Activated naive CD8-positive, alpha-beta T cell treated with anti-CD3 and anti-CD28 coated beads, Interleukin-2, amount 50 U/mL, for 24 hours (primary cell): ENCODE measurements around the gene SPRYD7.

Source experiments
- ATAC-seq: fragments of 150-1000 bp; cut with Tn5 transposase; one replicate; pipeline ENCODE4 v1.10.0; 2021
- DNase-seq: peaks from one replicate; pipeline ENCODE4 v3.0.0; 2021
- H3K27ac Mint-ChIP-seq: one replicate; pipeline ENCODE4 v1.8.0; 2021; ENCODE audit warnings: mild to moderate bottlenecking, mixed read lengths
- H3K27me3 Mint-ChIP-seq: one replicate; pipeline ENCODE4 v1.8.0; 2021; ENCODE audit warnings: mixed read lengths
- H3K36me3 Mint-ChIP-seq: one replicate; pipeline ENCODE4 v1.8.0; 2021; ENCODE audit warnings: low read depth, mixed read lengths
- H3K4me1 Mint-ChIP-seq: one replicate; pipeline ENCODE4 v1.8.0; 2021; ENCODE audit warnings: mixed read lengths
- H3K4me3 Mint-ChIP-seq: one replicate; pipeline ENCODE4 v1.8.0; 2021; ENCODE audit warnings: mild to moderate bottlenecking, moderate library complexity, mixed read lengths
- H3K9me3 Mint-ChIP-seq: one replicate; pipeline ENCODE4 v1.8.0; 2021; ENCODE audit warnings: mixed read lengths

Gene SPRYD7

DNA sequence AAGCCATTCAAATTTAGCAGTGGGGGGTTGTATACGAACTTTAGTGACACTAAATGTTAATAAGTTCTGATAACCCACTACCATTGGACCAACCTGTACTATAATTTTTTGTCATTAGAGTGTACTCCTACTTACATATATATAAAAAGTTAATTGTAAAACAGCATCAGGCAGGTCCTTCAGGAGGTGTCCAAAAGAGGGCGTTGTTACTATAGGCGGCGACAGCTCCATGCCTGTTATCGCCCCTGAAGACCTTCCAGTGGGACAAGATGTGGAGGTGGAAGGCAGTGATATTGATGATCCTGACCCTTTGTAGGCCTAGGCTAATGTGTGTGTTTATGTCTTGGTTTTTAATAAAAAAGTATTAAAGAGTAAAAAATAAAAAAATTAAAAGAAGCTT is 27.5 kb downstream of the SPRYD7 start:
- Mint-ChIP-seq H3K27ac (no peak overlapping the region), H3K36me3 (peaks cover 4% of the 10 kb centered on the region), H3K9me3 (no peaks in the 10 kb centered on the region), H3K27me3 (no peaks in the 10 kb centered on the region), H3K4me3 (no peak overlapping the region), H3K4me1 (no peaks in the 10 kb centered on the region)
- DNase-seq (no peak), ATAC-seq (no peak)

DNA sequence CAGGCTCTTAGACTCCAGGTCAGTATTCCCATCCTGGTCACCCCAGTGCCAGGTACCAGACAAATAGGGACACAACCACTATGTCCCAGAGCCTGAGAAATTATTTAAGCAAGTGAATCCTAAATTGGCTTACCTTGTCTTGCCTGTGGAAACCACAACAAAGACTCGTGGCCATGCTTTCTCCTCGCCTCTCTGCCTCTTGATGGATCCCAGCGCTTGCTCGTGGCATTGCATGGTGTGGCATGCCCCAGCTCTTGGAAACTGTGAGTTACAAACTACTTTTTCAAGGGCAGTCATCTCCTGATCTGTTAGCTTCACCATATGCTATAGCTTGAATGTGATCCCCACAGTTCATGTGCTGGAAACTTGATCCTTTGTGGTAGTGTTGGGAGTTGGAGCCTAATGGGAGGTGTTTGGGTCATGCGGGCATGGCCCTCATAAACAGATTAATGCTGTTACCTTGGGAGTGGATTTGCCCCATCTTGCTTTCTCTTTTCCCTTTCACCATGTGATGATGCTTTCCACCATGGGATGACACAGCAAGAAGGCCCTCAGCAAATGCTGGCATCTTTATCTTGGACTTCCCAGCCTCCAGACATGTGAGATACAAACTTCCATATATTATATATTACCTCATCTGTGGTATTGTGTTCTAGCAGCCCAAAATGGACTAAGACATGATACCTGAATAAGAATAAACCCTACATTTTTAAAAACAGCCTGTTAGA is 31.2 kb downstream of the SPRYD7 start:
- Mint-ChIP-seq H3K27me3 (no peaks in the 10 kb centered on the region), H3K4me1 (no peaks in the 10 kb centered on the region), H3K9me3 (no peaks in the 10 kb centered on the region), H3K36me3 (no peaks in the 10 kb centered on the region), H3K4me3 (no peak overlapping the region), H3K27ac (no peak overlapping the region)
- ATAC-seq, result no peak
- no peak for DNase-seq

DNA sequence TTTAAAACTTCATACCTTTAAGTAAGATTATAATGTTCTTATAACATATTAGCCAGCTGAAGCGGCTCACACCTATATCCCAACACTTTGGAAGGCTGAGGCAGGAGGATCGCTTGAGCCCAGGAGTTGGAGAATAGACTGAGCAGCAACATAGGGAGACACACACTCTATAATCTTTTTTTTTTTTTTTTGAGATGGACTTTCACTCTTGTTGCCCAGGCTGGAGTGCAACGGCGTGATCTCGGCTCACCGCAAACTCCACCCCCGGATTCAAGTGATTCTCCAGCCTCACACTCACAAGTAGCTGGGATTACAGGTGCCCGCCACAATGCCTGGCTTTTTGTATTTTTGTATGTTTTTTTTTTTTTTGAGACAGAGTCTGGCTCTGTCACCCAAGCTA is 37.3 kb downstream of the SPRYD7 start:
- ATAC-seq, result no peak
- H3K27me3 Mint-ChIP-seq, result no peaks in the 10 kb centered on the region
- H3K4me1 Mint-ChIP-seq, result no peaks in the 10 kb centered on the region
- H3K9me3 Mint-ChIP-seq, result no peaks in the 10 kb centered on the region
- DNase-seq, result no peak
- no peaks in the 10 kb centered on the region for H3K36me3 Mint-ChIP-seq
- no peak overlapping the region for H3K4me3 Mint-ChIP-seq
- H3K27ac Mint-ChIP-seq, result no peak overlapping the region

DNA sequence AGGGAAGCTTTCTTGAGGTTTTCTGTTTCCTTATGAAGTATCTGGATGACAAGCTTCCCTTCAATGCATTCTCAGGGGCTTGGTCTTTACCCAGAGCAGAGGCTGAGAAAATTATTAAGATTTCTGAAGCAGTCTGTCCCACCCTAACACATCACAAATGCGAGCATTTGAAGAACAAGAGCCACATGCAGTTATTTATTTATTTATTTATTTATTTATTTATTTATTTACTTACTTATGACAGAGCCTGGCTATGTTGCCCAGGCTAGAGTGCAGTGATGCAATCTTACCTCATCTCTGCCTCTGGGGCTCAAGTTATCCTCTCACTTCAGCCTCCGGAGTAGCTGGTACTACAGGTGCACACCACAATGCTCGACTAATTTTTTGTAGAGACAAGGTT is 38.4 kb downstream of the SPRYD7 start:
- no peaks in the 10 kb centered on the region for H3K9me3 Mint-ChIP-seq

GRCh38 chr13:49895826-49896225 is 40.3 kb downstream of the SPRYD7 start:
- no peaks in the 10 kb centered on the region for H3K9me3 Mint-ChIP-seq
- no peaks in the 10 kb centered on the region for H3K27me3 Mint-ChIP-seq
- H3K36me3 Mint-ChIP-seq, result no peaks in the 10 kb centered on the region
- ATAC-seq (no peak), DNase-seq (no peak)
- H3K4me1 Mint-ChIP-seq, result no peaks in the 10 kb centered on the region
- no peak overlapping the region for H3K27ac Mint-ChIP-seq
- no peak overlapping the region for H3K4me3 Mint-ChIP-seq

More for the DNA sequence above, 38.4 kb downstream of the SPRYD7 start:
- ATAC-seq (no peak), DNase-seq (no peak)
- H3K27ac Mint-ChIP-seq, result no peak overlapping the region
- H3K36me3 Mint-ChIP-seq, result no peaks in the 10 kb centered on the region
- H3K4me1 Mint-ChIP-seq, result no peaks in the 10 kb centered on the region
- H3K4me3 Mint-ChIP-seq, result no peak overlapping the region
- H3K27me3 Mint-ChIP-seq, result no peaks in the 10 kb centered on the region

GRCh38 chr13:49893591-49893990 is 42.5 kb downstream of the SPRYD7 start:
- H3K27me3 Mint-ChIP-seq, result no peaks in the 10 kb centered on the region
- DNase-seq (no peak), ATAC-seq (no peak)
- no peaks in the 10 kb centered on the region for H3K36me3 Mint-ChIP-seq
- H3K27ac Mint-ChIP-seq, result no peak overlapping the region
- H3K4me3 Mint-ChIP-seq, result no peak overlapping the region
- H3K9me3 Mint-ChIP-seq, result no peaks in the 10 kb centered on the region
- no peaks in the 10 kb centered on the region for H3K4me1 Mint-ChIP-seq

DNA sequence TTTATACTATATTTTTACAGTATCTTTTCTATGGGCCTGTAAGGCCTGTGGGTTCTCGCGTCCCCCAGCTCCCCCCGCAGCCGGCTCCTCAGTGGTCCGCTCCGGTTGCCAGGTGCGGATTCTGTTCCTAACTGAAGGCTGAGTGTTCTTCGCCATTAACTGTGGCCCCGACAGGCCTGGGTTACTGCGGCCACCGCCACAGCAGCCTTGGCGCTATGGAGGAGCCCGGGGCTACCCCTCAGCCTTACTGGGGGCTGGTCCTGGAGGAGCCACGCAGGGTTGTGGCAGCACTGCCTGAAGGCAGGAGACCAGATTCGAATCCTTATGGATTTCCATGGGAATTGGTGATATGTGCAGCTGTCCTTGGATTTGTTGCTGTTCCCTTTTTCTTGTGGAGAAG is 45.8 kb downstream of the SPRYD7 start:
- H3K27me3 Mint-ChIP-seq, result no peaks in the 10 kb centered on the region
- H3K9me3 Mint-ChIP-seq, result no peaks in the 10 kb centered on the region
- no peaks in the 10 kb centered on the region for H3K36me3 Mint-ChIP-seq

GRCh38 chr13:49878682-49879081 is 57.5 kb downstream of the SPRYD7 start:
- Mint-ChIP-seq H3K27ac (no peak overlapping the region), H3K4me1 (no peaks in the 10 kb centered on the region), H3K36me3 (peaks cover 8% of the 10 kb centered on the region), H3K27me3 (peaks cover 25% of the 10 kb centered on the region), H3K4me3 (no peak overlapping the region), H3K9me3 (peaks cover 24% of the 10 kb centered on the region)
- no peak for DNase-seq
- ATAC-seq, result no peak

More for the DNA sequence above, 45.8 kb downstream of the SPRYD7 start:
- no peak for ATAC-seq
- no peaks in the 10 kb centered on the region for H3K4me1 Mint-ChIP-seq
- no peak for DNase-seq
- no peak overlapping the region for H3K4me3 Mint-ChIP-seq
- no peak overlapping the region for H3K27ac Mint-ChIP-seq

DNA sequence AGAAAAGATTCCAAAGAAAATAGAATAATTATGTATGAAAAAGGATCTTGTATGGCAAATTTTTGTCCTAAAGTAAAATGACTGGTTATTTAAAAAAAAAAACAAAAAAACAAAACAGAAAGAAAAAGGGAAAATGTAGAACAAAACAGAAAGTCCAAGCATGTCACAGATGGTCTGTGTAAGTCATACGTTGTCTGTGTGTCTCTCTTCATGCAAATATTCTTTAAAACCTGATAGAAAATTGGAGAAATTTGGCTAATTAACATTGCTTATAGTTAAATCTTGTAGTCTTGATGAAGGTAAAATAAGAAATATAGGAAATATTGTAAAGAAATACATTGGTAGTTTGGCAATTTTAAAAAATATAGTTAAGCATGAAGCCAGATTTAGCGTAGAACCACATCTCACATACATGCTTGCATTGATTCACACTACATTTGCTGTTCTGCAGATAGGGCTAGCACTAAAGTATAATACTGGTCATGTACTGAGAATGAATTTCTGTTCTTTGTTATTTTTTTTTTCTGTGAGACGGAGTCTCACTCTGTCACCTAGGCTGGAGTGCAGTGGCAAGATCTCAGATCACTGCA is 58.4 kb downstream of the SPRYD7 start:
- no peak for DNase-seq
- Mint-ChIP-seq H3K27me3 (peaks cover 25% of the 10 kb centered on the region), H3K27ac (no peak overlapping the region), H3K4me3 (no peak overlapping the region), H3K9me3 (peaks cover 24% of the 10 kb centered on the region), H3K36me3 (peaks cover 8% of the 10 kb centered on the region), H3K4me1 (no peaks in the 10 kb centered on the region)
- ATAC-seq, result no peak

GRCh38 chr13:49874430-49874829 is 61.7 kb downstream of the SPRYD7 start:
- DNase-seq (no peak), ATAC-seq (no peak)
- H3K4me1 Mint-ChIP-seq, result no peaks in the 10 kb centered on the region
- H3K27me3 Mint-ChIP-seq, result peaks cover 6% of the 10 kb centered on the region
- no peak overlapping the region for H3K27ac Mint-ChIP-seq
- H3K4me3 Mint-ChIP-seq, result no peak overlapping the region
- H3K9me3 Mint-ChIP-seq, result peaks cover 24% of the 10 kb centered on the region
- peaks cover 8% of the 10 kb centered on the region for H3K36me3 Mint-ChIP-seq

GRCh38 chr13:49869519-49869918 is 66.6 kb downstream of the SPRYD7 start:
- peaks cover 4% of the 10 kb centered on the region for H3K9me3 Mint-ChIP-seq
- H3K36me3 Mint-ChIP-seq, result peaks cover 2% of the 10 kb centered on the region
- no peak overlapping the region for H3K4me3 Mint-ChIP-seq
- no peaks in the 10 kb centered on the region for H3K4me1 Mint-ChIP-seq
- H3K27ac Mint-ChIP-seq, result no peak overlapping the region
- peaks cover 3% of the 10 kb centered on the region for H3K27me3 Mint-ChIP-seq
- ATAC-seq (no peak), DNase-seq (no peak)

GRCh38 chr13:49867834-49868233 is 68.3 kb downstream of the SPRYD7 start:
- ATAC-seq (no peak), DNase-seq (no peak)
- Mint-ChIP-seq H3K4me3 (no peak overlapping the region), H3K36me3 (no peaks in the 10 kb centered on the region), H3K27ac (no peak overlapping the region), H3K27me3 (no peaks in the 10 kb centered on the region), H3K4me1 (no peaks in the 10 kb centered on the region), H3K9me3 (no peaks in the 10 kb centered on the region)

- Mint-ChIP-seq H3K4me3 (no peak overlapping the region), H3K4me1 (no peaks in the 10 kb centered on the region), H3K27me3 (no peaks in the 10 kb centered on the region), H3K27ac (no peak overlapping the region), H3K9me3 (no peaks in the 10 kb centered on the region), H3K36me3 (no peaks in the 10 kb centered on the region)
- ATAC-seq, result no peak
- no peak for DNase-seq
These were observed 70.9 kb downstream of the SPRYD7 start for GRCh38 chr13:49865218-49865617.

DNA sequence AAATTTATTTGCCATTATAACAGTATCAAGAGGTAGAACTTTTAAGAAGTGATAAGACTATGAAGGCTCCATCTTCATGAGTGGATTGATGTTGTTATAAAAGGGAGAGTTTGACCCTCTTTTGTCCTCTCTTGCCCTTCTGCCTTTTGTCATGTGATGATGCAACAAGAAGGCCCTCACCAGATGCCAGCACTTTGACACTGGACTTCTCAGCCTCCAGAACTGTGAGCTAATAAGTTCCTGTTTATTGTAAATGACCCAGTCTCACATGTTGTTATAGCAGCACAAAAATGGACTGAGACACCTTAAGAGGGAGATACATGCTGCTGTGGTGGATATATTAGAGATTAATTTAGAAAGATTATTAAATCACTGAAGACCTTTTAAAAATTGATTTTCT is 71.6 kb downstream of the SPRYD7 start:
- H3K27ac Mint-ChIP-seq, result no peak overlapping the region
- no peaks in the 10 kb centered on the region for H3K36me3 Mint-ChIP-seq
- H3K4me1 Mint-ChIP-seq, result no peaks in the 10 kb centered on the region
- no peak overlapping the region for H3K4me3 Mint-ChIP-seq
- H3K27me3 Mint-ChIP-seq, result no peaks in the 10 kb centered on the region
- DNase-seq (no peak), ATAC-seq (no peak)
- no peaks in the 10 kb centered on the region for H3K9me3 Mint-ChIP-seq
